H9 (cell line): ENCODE measurements around the gene MAN1A1. TPM values are rescaled to one million over a fixed set of nuclear protein-coding genes. Genes with fewer than 3 reads are reported as not detected.

Experiments used
- DNase-seq: peaks from one replicate; pipeline ENCODE4 v3.0.0-alpha.2; 2017
- H2AFZ ChIP-seq: one replicate; pipeline ENCODE4 v1.6.1; 2013; ENCODE audit warnings: mild to moderate bottlenecking, low read length, control low read depth, moderate library complexity
- H2AK5ac ChIP-seq: 2 replicates; pipeline ENCODE4 v1.6.1; 2013; ENCODE audit warnings: low read length, control low read depth, mixed read lengths; ENCODE audit not compliant: insufficient read length
- H2BK120ac ChIP-seq: one replicate; pipeline ENCODE4 v1.6.1; 2013; ENCODE audit warnings: low read depth, mild to moderate bottlenecking, low read length, control low read depth, inconsistent platforms; ENCODE audit not compliant: poor library complexity, severe bottlenecking
- H2BK12ac ChIP-seq: 2 replicates; pipeline ENCODE4 v1.6.1; 2013; ENCODE audit warnings: low read length, control low read depth, mixed read lengths, low read depth; ENCODE audit not compliant: insufficient read length
- H2BK15ac ChIP-seq: 2 replicates; pipeline ENCODE4 v1.6.1; 2013; ENCODE audit warnings: low read depth, low read length, control low read depth
- H2BK20ac ChIP-seq: one replicate; pipeline ENCODE4 v1.6.1; 2013; ENCODE audit warnings: low read depth, mild to moderate bottlenecking, low read length, control low read depth, inconsistent platforms; ENCODE audit not compliant: poor library complexity, severe bottlenecking
- H2BK5ac ChIP-seq: 2 replicates; pipeline ENCODE4 v1.6.1; 2013; ENCODE audit warnings: low read length, control low read depth, mixed read lengths; ENCODE audit not compliant: insufficient read length
- H3K14ac ChIP-seq: 2 replicates; pipeline ENCODE4 v1.6.1; 2013; ENCODE audit warnings: low read length, control low read depth; ENCODE audit not compliant: insufficient read depth
- H3K18ac ChIP-seq: 2 replicates; pipeline ENCODE4 v1.6.1; 2013; ENCODE audit warnings: low read depth, mild to moderate bottlenecking, mixed read lengths, low read length, control low read depth; ENCODE audit not compliant: insufficient read length
- H3K23ac ChIP-seq: 2 replicates; pipeline ENCODE4 v1.6.1; 2013; ENCODE audit warnings: low read length, control low read depth, mixed read lengths, low read depth; ENCODE audit not compliant: insufficient read length
- H3K23me2 ChIP-seq: 2 replicates; pipeline ENCODE4 v1.6.1; 2013; ENCODE audit warnings: low read depth, mild to moderate bottlenecking, mixed read lengths, low read length, control low read depth; ENCODE audit not compliant: insufficient read length, poor library complexity, severe bottlenecking
- H3K27ac ChIP-seq: 2 replicates; pipeline ENCODE4 v1.5.1; 2013; ENCODE audit warnings: low read length, control low read depth, mixed read lengths, low read depth; ENCODE audit not compliant: insufficient read length
- H3K27me3 ChIP-seq: 2 replicates; pipeline ENCODE4 v1.6.1; 2013; ENCODE audit warnings: low read length, control low read depth, inconsistent platforms; ENCODE audit not compliant: insufficient read depth
- H3K4ac ChIP-seq: 2 replicates; pipeline ENCODE4 v1.6.1; 2013; ENCODE audit warnings: low read depth, mild to moderate bottlenecking, control low read depth, inconsistent platforms, low read length, moderate library complexity
- H3K4me1 ChIP-seq: 2 replicates; pipeline ENCODE4 v1.6.1; 2013; ENCODE audit warnings: low read length, control low read depth, inconsistent platforms; ENCODE audit not compliant: insufficient read depth
- H3K4me2 ChIP-seq: 2 replicates; pipeline ENCODE4 v1.6.1; 2013; ENCODE audit warnings: low read length, control low read depth, mixed read lengths; ENCODE audit not compliant: insufficient read length, insufficient read depth
- H3K56ac ChIP-seq: 2 replicates; pipeline ENCODE4 v1.6.1; 2013; ENCODE audit warnings: low read depth, mild to moderate bottlenecking, mixed read lengths, low read length, control low read depth; ENCODE audit not compliant: insufficient read length
- H3K79me1 ChIP-seq: 2 replicates; pipeline ENCODE4 v1.6.1; 2013; ENCODE audit warnings: low read depth, mild to moderate bottlenecking, moderate library complexity, low read length, control low read depth, inconsistent platforms; ENCODE audit not compliant: insufficient read depth, poor library complexity, severe bottlenecking
- H3K79me2 ChIP-seq: 2 replicates; pipeline ENCODE4 v1.6.1; 2013; ENCODE audit warnings: low read length, control low read depth, inconsistent platforms; ENCODE audit not compliant: insufficient read depth
- H3K9ac ChIP-seq: 2 replicates; pipeline ENCODE4 v1.6.1; 2013; ENCODE audit warnings: low read length, control low read depth, mixed read lengths; ENCODE audit not compliant: insufficient read length; ENCODE audit errors: extremely low read depth
- H3K9me3 ChIP-seq: one replicate; pipeline ENCODE4 v1.6.1; 2013; ENCODE audit warnings: low read depth, low read length, inconsistent platforms; ENCODE audit not compliant: control insufficient read depth
- H3T11ph ChIP-seq: one replicate; pipeline ENCODE4 v1.6.1; 2013; ENCODE audit warnings: mild to moderate bottlenecking, low read length, control low read depth, inconsistent platforms
- H4K20me1 ChIP-seq: one replicate; pipeline ENCODE4 v1.6.1; 2013; ENCODE audit not compliant: control insufficient read depth, insufficient read length, insufficient read depth
- H4K5ac ChIP-seq: 2 replicates; pipeline ENCODE4 v1.6.1; 2013; ENCODE audit warnings: low read depth, mild to moderate bottlenecking, mixed read lengths, low read length, control low read depth; ENCODE audit not compliant: insufficient read length
- H4K8ac ChIP-seq: replicated peaks from 2 replicates; pipeline ENCODE4 v1.6.1; 2013; ENCODE audit warnings: low read length, control low read depth, mixed read lengths, low read depth; ENCODE audit not compliant: insufficient read length
- H4K91ac ChIP-seq: 2 replicates; pipeline ENCODE4 v1.6.1; 2013; ENCODE audit warnings: low read depth, mild to moderate bottlenecking, moderate library complexity, mixed read lengths, low read length, control low read depth; ENCODE audit not compliant: insufficient read length
- H3K27ac Mint-ChIP-seq, 3 experiments: 2 replicates in 2 of 3; 3 replicates in 1 of 3; pipeline ENCODE4 v1.8.0; 2020 to 2021; ENCODE audit warnings: mixed read lengths in 3 of 3, mild to moderate bottlenecking in 1 of 3, moderate library complexity in 1 of 3
- H3K27me3 Mint-ChIP-seq: 2 replicates; pipeline ENCODE4 v1.8.0; 2021; ENCODE audit warnings: low read depth, mild to moderate bottlenecking, moderate library complexity, mixed read lengths
- H3K36me3 Mint-ChIP-seq, 3 experiments: 2 replicates in 2 of 3; 3 replicates in 1 of 3; pipeline ENCODE4 v1.8.0; 2020 to 2021; ENCODE audit warnings: low read depth in 3 of 3, mixed read lengths in 3 of 3; ENCODE audit not compliant: insufficient read depth in 1 of 3
- H3K4me1 Mint-ChIP-seq, 2 experiments: 2 replicates each; pipeline ENCODE4 v1.8.0; 2020; ENCODE audit warnings: mixed read lengths in 2 of 2
- H3K4me3 Mint-ChIP-seq, 2 experiments: 2 replicates in 1 of 2; 3 replicates in 1 of 2; pipeline ENCODE4 v1.8.0; 2020 to 2021; ENCODE audit warnings: mild to moderate bottlenecking in 2 of 2, mixed read lengths in 2 of 2, moderate library complexity in 1 of 2
- H3K9me3 Mint-ChIP-seq, 2 experiments: 2 replicates in 1 of 2; 3 replicates in 1 of 2; pipeline ENCODE4 v1.8.0; 2020; ENCODE audit warnings: mild to moderate bottlenecking in 2 of 2, mixed read lengths in 2 of 2, moderate library complexity in 1 of 2
- WGBS: extraction: QIAGEN DNeasy Blood & Tissue Kit; methylation state at CpG from one replicate; pipeline ENCODE4 v1.1.7; 2013; ENCODE audit warnings: missing lambda C conversion rate, low lambda C conversion rate, mixed read lengths; ENCODE audit not compliant: insufficient read length; ENCODE audit errors: extremely low coverage; 5-methylcytosine and 5-hydroxymethylcytosine counted together
- total RNA-seq: library from RNA; stranded (reverse); gene quantifications from 2 replicates; pipeline ENCODE4 v1.2.1, GENCODE V29; 2021
- TF ChIP-seq, protein P1 (sequence below): fragments of 200-600 bp; sonication (generic); conservative IDR thresholded peaks from 3 replicates; pipeline ENCODE4 v1.8.0; 2021; ENCODE audit warnings: antibody characterized with exemption, mild to moderate bottlenecking

MAN1A1 gene
- total RNA-seq, 1 experiment from 2014 or later, result 1.6 TPM

DNA sequence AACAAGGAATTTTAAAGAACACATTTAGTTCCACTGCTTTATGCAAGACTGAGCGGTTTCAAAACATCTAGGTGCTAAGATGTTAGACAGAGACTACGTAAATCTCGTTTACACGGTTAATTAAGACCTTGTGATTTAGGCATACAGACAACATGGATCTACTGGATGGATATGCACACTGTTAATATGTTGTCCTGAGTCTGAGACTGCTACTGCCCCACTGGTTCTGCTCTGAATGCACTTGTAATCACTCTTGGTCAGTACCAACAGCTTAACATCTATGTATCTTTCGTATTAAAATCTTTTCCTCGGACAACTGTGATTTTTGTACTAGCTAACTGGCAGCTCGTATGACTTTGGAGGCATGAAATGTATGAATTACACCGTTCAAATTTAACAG lies 3.1 kb downstream of the MAN1A1 start:
- Mint-ChIP-seq H3K27me3 (peaks cover 40% of the 10 kb centered on the region), H3K27ac (no peak overlapping the region), H3K4me3 (no peak overlapping the region), H3K4me1 (peaks cover 13 to 14% of the 10 kb centered on the region in 2 experiments), H3K36me3 (no peaks in the 10 kb centered on the region), H3K9me3 (no peaks in the 10 kb centered on the region)
- Histone ChIP-seq H4K5ac (no peak overlapping the region), H3K79me1 (no peaks in the 10 kb centered on the region), H3K4me1 (peaks cover 4% of the 10 kb centered on the region; the same call in 1 of the 2 replicates), H3K4me2 (no peak overlapping the region), H3K56ac (no peak overlapping the region), H3K14ac (no peak overlapping the region), H3T11ph (no peak overlapping the region), H4K20me1 (no peaks in the 10 kb centered on the region), H3K18ac (no peak overlapping the region), H3K27me3 (peaks cover 4% of the 10 kb centered on the region; the same call in 1 of the 2 replicates), H4K91ac (no peak overlapping the region), H3K9ac (no peak overlapping the region), H3K9me3 (no peaks in the 10 kb centered on the region), H4K8ac (no peak overlapping the region), H2BK15ac (no peak overlapping the region), H2BK5ac (no peak overlapping the region), H3K23me2 (peaks cover 18% of the 10 kb centered on the region), H2BK120ac (no peak overlapping the region), H3K27ac (no peak overlapping the region), H3K23ac (no peak overlapping the region), H3K79me2 (no peaks in the 10 kb centered on the region), H2BK12ac (no peak overlapping the region), H2AK5ac (no peak overlapping the region), H2BK20ac (no peak overlapping the region), H2AFZ (no peak overlapping the region), H3K4ac (no peak overlapping the region)
- WGBS, result no CpG with 5 or more reads among the region's 8 CpGs
- TF ChIP-seq, protein P1, sequence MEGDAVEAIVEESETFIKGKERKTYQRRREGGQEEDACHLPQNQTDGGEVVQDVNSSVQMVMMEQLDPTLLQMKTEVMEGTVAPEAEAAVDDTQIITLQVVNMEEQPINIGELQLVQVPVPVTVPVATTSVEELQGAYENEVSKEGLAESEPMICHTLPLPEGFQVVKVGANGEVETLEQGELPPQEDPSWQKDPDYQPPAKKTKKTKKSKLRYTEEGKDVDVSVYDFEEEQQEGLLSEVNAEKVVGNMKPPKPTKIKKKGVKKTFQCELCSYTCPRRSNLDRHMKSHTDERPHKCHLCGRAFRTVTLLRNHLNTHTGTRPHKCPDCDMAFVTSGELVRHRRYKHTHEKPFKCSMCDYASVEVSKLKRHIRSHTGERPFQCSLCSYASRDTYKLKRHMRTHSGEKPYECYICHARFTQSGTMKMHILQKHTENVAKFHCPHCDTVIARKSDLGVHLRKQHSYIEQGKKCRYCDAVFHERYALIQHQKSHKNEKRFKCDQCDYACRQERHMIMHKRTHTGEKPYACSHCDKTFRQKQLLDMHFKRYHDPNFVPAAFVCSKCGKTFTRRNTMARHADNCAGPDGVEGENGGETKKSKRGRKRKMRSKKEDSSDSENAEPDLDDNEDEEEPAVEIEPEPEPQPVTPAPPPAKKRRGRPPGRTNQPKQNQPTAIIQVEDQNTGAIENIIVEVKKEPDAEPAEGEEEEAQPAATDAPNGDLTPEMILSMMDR, result no peak
- no peak for DNase-seq
